ENCODE data around the gene FARP2. TPM values are rescaled to one million over a fixed set of nuclear protein-coding genes. Genes with fewer than 3 reads are reported as not detected.

Gene FARP2
- total RNA-seq, 4 donors from 2014 or later, result 63.3 to 86.4 (median 66.0) TPM

GRCh38 chr2:241329669-241330615 is 26.1 kb upstream of the FARP2 start:
- TF ChIP-seq POLR2A (IDR thresholded peaks at IDR 0.05), result no peak
- 63 to 74% methylated on average over 11 of the region's 11 CpGs for WGBS, 2 donors
- H3K4me3 ChIP-seq (ENCODE audit: low read depth, poor library complexity, severe bottlenecking), result no peak overlapping the region
- no peak for DNase-seq (ENCODE audit: low spot score in 2 of 2)
- intact Hi-C loops (cut with DNase I; ENCODE audit: low total_unique reads), result no loop called here

- intact Hi-C loops (cut with DNase I; ENCODE audit: low total_unique reads), result no loop called here
- no peak overlapping the region for H3K4me3 ChIP-seq (ENCODE audit: low read depth, poor library complexity, severe bottlenecking)
- TF ChIP-seq CTCF (IDR thresholded peaks at IDR 0.05) (no peak), POLR2A (IDR thresholded peaks at IDR 0.05) (no peak)
- no peak for DNase-seq (ENCODE audit: low spot score in 2 of 2)
- WGBS, 2 donors, result 89 to 91% methylated on average over 4 of the region's 4 CpGs
These were observed 25.5 kb upstream of the FARP2 start for GRCh38 chr2:241330616-241330981.

GRCh38 chr2:241334813-241335212 is 21.3 kb upstream of the FARP2 start:
- 79 to 95% methylated on average over 2 of the region's 2 CpGs for WGBS, 2 donors
- H3K4me3 ChIP-seq (ENCODE audit: low read depth, poor library complexity, severe bottlenecking), result no peak overlapping the region
- no peak for DNase-seq (ENCODE audit: low spot score in 2 of 2)
- no peak for TF ChIP-seq CTCF (IDR thresholded peaks at IDR 0.05)
- TF ChIP-seq POLR2A (IDR thresholded peaks at IDR 0.05), result no peak
- intact Hi-C loops (cut with DNase I; ENCODE audit: low total_unique reads), result no loop called here

- TF ChIP-seq POLR2A (IDR thresholded peaks at IDR 0.05) (no peak), CTCF (IDR thresholded peaks at IDR 0.05) (no peak)
- WGBS, 2 donors, result 55 to 62% methylated on average over 8 of the region's 8 CpGs
- H3K4me3 ChIP-seq (ENCODE audit: low read depth, poor library complexity, severe bottlenecking), result no peak overlapping the region
These were observed 16.1 kb upstream of the FARP2 start for GRCh38 chr2:241339839-241340630.

GRCh38 chr2:241340631-241341163 is 15.4 kb upstream of the FARP2 start:
- no peak for TF ChIP-seq POLR2A (IDR thresholded peaks at IDR 0.05)
- TF ChIP-seq CTCF (IDR thresholded peaks at IDR 0.05), result no peak
- 81% methylated on average over 3 of the region's 3 CpGs for WGBS, 2 donors
- intact Hi-C loops (cut with DNase I; ENCODE audit: low total_unique reads), result no loop called here
- no peak for DNase-seq (ENCODE audit: low spot score in 2 of 2)
- no peak overlapping the region for H3K4me3 ChIP-seq (ENCODE audit: low read depth, poor library complexity, severe bottlenecking)

More at GRCh38 chr2:241339839-241340630, 16.1 kb upstream of the FARP2 start:
- intact Hi-C loops (cut with DNase I; ENCODE audit: low total_unique reads), result no loop called here
- DNase-seq (ENCODE audit: low spot score in 2 of 2), result no peak

Data from lower leg skin (tissue), 4 donors.